ENCODE measurements around the gene THRAP3. TPM values are rescaled to one million over a fixed set of nuclear protein-coding genes. Genes with fewer than 3 reads are reported as not detected.

The THRAP3 gene
- total and polyA plus RNA-seq, 2 experiments from 2014 or later = 127 to 161 TPM

DNA sequence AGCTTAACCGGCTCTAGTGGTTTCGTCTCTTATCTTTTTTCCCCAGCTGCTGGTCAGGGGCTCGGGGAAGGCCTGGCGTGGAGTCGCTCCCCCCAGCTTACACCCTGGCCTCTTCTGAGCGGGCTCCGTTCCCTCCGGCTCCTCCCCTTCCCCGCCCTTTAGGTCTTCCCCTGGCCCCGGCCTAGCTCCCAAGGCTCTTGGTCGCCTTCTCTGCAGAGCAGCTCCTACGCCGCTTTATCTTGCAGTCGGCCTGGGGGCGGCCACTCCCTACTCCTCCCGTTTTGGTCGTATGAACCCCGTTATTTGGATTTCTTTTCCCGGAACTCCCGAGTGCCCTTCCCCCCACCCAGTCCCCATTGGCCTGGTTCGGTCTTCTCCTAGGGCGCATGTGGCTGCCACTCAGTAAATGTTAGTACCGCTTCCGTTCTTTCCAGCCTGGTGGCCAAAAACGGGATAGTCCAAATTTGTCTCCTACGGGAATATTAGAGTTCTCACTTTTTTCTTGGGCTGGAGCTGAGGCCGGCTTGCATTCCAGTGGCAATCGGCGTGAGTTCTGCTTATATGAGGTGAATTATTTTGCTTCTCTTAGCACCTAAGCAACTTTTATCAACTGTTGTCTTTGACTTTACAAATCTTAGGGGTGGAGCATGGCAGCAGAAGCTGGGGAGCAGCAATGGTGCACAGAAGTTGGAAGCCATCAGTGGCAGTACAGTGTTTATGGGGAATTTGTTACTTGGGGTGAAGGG, 467 bp downstream of the THRAP3 start:
- DNase-seq (ENCODE audit: low spot score) (peak; percentile 95), ATAC-seq (peak; percentile 81)
- Mint-ChIP-seq H3K4me1 (peaks cover 22% of the 10 kb centered on the region), H3K4me3 (peak overlapping the region; percentile 100), H3K27me3 (ENCODE audit: insufficient read depth, low read depth, poor library complexity) (peaks cover 2% of the 10 kb centered on the region), H3K36me3 (ENCODE audit: low read depth) (peaks cover 38% of the 10 kb centered on the region), H3K27ac (peak overlapping the region; percentile 98), H3K9me3 (no peaks in the 10 kb centered on the region)
- Histone ChIP-seq H3K4me2 (peak overlapping the region; percentile 91), H3K4me1 (ENCODE audit: insufficient read depth) (peaks cover 12% of the 10 kb centered on the region), H2AFZ (no peak overlapping the region), H3K27me3 (ENCODE audit: insufficient read depth) (no peaks in the 10 kb centered on the region), H3K4me3 (peak overlapping the region; percentile 89), H3K27ac (ENCODE audit: low read depth) (peak overlapping the region; percentile 96), H3K9me2 (ENCODE audit: insufficient read depth) (no peaks in the 10 kb centered on the region), H3K36me3 (ENCODE audit: insufficient read depth) (peaks cover 3% of the 10 kb centered on the region; the same call in 1 of the 2 replicates), H4K20me1 (replicated peaks; ENCODE audit: insufficient read depth) (peaks cover 40% of the 10 kb centered on the region), H3K79me2 (replicated peaks; ENCODE audit: insufficient read depth) (peaks cover 52% of the 10 kb centered on the region), H3F3A (replicated peaks; ENCODE audit: low read depth) (0 out of 2 replicates have a peak, but pooled peaks cover 5% of the 10 kb centered on the region)
- TF ChIP-seq POLR2AphosphoS5 (IDR thresholded peaks at IDR 0.05; ENCODE audit: low read depth) (0 out of 2 replicates have a peak, but pooled peaks have one; percentile 10), CTCF (conservative IDR thresholded peaks at IDR 0.05; ENCODE audit: low read depth in 2 of 2) (peak in 1 of 2 experiments; percentile 56; a peak in 3 of 4 replicates), JUNB (IDR thresholded peaks at IDR 0.05; ENCODE audit: unreplicated experiment) (no peak)

DNA sequence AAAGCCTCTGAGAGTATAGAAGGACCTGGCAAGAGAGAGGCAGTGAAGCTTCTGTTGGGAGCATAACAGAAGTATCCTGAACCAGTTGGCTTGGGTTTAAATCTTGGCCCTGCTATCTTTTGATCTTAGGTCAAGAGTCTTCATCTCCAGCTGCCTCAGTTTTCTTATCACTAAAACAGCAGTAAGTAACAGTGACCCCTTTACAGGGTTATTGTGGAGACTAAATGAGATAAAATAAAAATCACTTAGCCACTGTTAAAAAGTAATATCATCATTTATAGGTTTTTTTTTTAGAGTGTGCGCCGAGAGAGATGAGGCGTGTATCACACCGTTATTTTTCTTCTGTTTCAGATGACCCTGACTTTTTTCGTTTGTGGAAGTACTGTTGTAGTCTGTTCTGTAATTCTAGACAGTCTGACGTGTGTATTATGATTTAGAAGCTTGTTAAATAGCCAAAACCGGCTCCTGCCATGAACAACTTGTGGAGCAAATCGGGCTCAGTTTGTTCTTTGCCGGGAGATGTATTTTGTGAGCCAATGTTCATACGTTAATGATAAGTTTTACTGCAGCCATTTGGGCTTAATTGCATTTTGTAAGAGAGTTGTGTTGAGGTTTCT, 1.1 kb downstream of the THRAP3 start:
- DNase-seq (ENCODE audit: low spot score) (no peak), ATAC-seq (no peak)
- peak overlapping the region; percentile 98 for H3K27ac Mint-ChIP-seq
- Histone ChIP-seq H4K20me1 (replicated peaks; ENCODE audit: insufficient read depth) (peaks cover 45% of the 10 kb centered on the region), H2AFZ (no peak overlapping the region), H3F3A (replicated peaks; ENCODE audit: low read depth) (0 out of 2 replicates have a peak, but pooled peaks cover 5% of the 10 kb centered on the region), H3K79me2 (replicated peaks; ENCODE audit: insufficient read depth) (peaks cover 59% of the 10 kb centered on the region), H3K27me3 (ENCODE audit: insufficient read depth) (no peaks in the 10 kb centered on the region), H3K4me3 (peak overlapping the region; percentile 89), H3K27ac (ENCODE audit: low read depth) (peak overlapping the region; percentile 96), H3K4me1 (ENCODE audit: insufficient read depth) (peaks cover 12% of the 10 kb centered on the region), H3K9me2 (ENCODE audit: insufficient read depth) (no peaks in the 10 kb centered on the region), H3K4me2 (peak overlapping the region; percentile 91), H3K36me3 (ENCODE audit: insufficient read depth) (peaks cover 7% of the 10 kb centered on the region; the same call in 1 of the 2 replicates)
- peaks cover 40% of the 10 kb centered on the region for H3K36me3 Mint-ChIP-seq (ENCODE audit: low read depth)
- H3K4me1 Mint-ChIP-seq = peaks cover 22% of the 10 kb centered on the region
- no peaks in the 10 kb centered on the region for H3K9me3 Mint-ChIP-seq
- peaks cover 2% of the 10 kb centered on the region for H3K27me3 Mint-ChIP-seq (ENCODE audit: insufficient read depth, low read depth, poor library complexity)
- peak overlapping the region; percentile 100 for H3K4me3 Mint-ChIP-seq
- TF ChIP-seq JUNB (IDR thresholded peaks at IDR 0.05; ENCODE audit: unreplicated experiment) (no peak), ETS1 (IDR thresholded peaks at IDR 0.05) (no peak), REST (IDR thresholded peaks at IDR 0.05; ENCODE audit: unreplicated experiment) (no peak), EZH2phosphoT487 (IDR thresholded peaks at IDR 0.05; ENCODE audit: unreplicated experiment) (no peak), ZNF114 (CRISPR knock-in tag; IDR thresholded peaks at IDR 0.05) (no peak), POLR2AphosphoS5 (IDR thresholded peaks at IDR 0.05; ENCODE audit: low read depth) (no peak), CTCF (conservative IDR thresholded peaks at IDR 0.05; ENCODE audit: low read depth in 2 of 2) (no peak), CREB1 (CRISPR knock-in tag; IDR thresholded peaks at IDR 0.05; ENCODE audit: low read depth) (no peak)
